GM19023 (cell line): ENCODE results near the gene PTPRG.

ENCODE experiments used
- ATAC-seq: cut with Tn5 transposase; IDR thresholded peaks from one replicate; pipeline ENCODE4 v1.9.1; 2021; ENCODE audit warnings: mild to moderate bottlenecking, moderate library complexity; ENCODE audit not compliant: unreplicated experiment

PTPRG gene

DNA sequence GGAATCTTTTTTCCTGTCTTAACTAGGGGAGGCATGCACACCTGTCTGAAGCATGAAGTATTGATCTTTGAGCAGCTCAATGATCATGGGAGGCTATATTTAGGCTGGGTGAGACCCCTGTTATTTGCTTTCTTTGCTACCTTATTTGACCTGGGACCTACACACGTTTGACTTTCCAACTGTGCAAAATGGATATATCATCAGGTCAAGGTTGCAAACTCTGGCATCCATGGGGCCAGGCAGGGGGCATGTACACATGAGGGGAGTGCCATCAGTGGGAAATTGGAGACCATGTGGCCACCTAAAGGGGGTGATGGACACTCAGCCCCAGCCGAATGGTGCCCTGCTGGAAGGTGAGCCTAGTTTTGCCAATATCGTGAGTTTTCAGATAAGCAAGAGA lies 637.8 kb downstream of the PTPRG start:
- ATAC-seq: no peak

DNA sequence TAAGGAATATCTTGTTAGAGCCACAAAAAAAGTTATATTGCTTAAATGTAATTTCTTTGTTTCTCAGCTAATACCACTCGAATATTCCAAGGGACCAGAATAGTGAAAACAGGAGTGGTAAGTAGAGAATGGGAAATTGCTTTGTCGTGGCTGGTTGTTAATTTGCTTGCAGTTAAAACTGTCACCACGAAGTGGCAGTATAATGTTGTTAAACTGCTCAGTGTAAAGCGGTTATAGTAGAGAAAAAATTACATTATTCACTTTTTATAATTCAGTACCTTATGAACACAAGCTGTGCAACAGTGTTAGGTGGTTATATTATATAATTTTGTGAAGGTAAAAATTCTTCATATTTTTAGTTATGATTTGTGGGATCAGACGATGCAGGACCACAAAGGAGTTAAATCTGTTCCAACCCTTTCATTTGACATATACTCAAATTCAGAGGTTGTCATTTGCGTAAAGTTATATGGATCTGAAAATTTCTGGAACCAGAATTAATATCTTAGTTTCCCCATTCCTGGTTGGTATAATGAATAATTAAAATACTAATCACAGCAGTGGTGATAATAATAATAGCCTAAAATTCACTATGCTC lies 640.2 kb downstream of the PTPRG start:
- no peak for ATAC-seq

DNA sequence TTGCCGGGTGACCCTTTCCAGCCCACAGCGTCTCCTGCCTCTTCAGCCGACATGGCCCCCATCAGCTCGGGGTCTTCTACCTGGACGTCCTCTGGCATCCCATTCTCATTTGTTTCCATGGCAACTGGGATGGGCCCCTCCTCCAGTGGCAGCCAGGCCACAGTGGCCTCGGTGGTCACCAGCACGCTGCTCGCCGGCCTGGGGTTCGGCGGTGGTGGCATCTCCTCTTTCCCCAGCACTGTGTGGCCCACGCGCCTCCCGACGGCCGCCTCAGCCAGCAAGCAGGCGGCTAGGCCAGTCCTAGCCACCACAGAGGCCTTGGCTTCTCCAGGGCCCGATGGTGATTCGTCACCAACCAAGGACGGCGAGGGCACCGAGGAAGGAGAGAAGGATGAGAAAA lies 641.8 kb downstream of the PTPRG start:
- no peak for ATAC-seq

DNA sequence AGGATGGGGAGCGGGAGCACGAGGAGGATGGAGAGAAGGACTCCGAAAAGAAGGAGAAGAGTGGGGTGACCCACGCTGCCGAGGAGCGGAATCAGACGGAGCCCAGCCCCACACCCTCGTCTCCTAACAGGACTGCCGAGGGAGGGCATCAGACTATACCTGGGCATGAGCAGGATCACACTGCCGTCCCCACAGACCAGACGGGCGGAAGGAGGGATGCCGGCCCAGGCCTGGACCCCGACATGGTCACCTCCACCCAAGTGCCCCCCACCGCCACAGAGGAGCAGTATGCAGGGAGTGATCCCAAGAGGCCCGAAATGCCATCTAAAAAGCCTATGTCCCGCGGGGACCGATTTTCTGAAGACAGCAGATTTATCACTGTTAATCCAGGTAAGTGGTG lies 642.2 kb downstream of the PTPRG start:
- no peak for ATAC-seq

DNA sequence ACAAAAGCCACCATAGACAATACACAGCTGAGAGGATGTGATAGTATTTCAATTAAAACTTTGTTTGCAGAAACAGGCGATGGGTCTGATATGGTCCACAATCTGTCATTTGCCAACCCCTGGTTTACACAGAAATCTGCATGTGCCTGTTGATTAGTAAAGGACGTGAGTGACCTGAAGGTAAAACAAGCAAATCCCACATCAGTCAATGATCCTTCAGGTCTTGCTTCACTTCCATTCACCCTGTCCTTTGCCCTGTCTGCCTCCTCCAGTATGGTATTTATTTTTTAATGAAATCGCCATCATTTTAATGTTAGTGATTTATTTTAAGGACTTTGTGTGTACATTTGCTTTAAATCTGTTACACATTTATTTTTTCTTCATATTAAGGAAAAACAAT lies 645.8 kb downstream of the PTPRG start:
- ATAC-seq: no peak

DNA sequence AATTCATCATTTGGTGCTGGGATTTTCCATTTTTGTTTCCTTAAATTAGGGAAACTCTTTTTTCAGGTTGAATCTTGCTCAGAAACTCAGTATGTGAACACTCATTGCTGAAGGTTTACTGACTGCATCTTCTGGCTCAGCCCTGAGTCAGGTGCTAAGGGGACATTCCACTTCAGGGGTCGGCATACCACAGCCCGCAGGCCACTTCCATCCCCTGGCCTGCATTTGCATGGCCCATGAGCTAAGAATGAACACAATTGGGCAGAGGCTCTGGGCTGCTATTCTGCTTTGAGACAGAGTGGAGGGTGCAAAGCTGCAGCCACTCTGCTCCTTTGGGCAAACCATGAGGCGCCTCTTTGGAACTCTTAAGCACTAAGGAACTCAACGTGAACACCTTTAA lies 647.0 kb downstream of the PTPRG start:
- no peak for ATAC-seq

DNA sequence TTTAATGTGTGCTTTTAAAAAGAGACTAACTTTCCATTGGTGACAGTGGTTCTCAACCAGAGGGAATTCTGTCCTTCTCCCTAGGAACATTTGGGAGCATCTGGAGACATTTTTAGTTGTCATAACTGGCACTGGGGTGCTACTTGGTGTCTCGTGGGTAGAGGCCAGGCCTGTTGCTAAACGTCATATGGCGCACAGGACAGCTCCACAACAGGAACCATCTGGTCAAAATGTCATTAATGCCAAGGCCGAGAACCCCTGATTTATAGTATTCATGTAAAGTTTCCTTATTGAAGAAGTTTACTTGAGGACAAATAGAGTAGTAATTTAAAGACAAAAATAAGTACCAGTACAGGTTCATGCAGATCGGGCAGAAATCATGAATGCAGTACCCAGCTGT lies 647.7 kb downstream of the PTPRG start:
- ATAC-seq: no peak

DNA sequence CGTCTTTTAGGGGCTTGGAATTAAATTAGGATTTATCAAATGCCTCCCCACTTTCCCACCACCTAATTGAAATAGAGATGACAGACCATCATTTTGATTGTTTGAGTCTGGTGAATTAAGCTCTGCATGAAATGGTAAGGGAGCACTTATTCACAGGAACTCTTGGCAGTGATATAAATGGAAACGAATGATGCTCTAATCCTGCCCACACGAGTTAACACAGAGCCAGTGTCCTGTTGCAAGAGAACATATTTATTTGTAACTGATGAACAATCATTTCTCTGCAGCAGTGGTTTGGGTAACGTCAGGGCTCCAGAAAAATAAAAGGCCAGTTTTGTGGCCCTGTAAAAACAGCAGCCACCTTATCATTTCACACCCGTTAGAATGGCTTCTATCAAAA lies 648.6 kb downstream of the PTPRG start:
- ATAC-seq: no peak

DNA sequence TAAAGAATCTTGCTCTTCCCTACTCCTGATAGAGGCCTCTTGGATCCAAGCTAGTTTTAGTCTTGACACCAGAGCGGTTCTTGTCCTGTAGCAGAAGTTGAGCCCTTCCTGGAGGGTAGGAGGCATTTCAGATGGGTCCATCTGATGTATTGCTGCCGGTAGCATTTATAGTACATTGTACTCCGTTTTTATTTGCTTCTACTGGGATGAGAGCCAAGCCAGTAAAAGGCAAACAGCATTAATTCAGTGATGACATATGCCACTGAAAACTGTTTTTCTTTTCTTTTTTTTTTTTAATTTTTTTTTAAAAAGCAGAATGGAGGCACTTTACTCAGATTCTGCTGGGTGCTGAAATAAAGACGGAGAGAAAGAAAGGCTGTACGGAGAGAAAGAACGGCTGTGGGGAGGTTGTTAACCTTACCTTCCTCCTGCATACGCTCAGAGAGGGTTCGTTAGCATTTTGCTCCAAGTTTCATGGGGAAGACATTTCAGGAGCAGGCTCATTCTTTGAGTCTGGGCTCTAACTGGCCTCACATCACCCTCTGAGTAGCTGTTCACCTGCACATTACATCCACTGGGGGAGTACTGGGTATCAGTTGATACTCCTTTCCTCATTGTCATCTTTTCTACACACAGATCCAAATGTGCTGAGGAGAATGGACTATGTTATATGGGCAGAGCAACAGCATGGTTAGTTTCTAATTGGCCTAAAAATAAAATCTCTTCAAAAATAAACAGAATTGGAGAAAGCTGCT lies 650.5 kb downstream of the PTPRG start:
- no peak for ATAC-seq

DNA sequence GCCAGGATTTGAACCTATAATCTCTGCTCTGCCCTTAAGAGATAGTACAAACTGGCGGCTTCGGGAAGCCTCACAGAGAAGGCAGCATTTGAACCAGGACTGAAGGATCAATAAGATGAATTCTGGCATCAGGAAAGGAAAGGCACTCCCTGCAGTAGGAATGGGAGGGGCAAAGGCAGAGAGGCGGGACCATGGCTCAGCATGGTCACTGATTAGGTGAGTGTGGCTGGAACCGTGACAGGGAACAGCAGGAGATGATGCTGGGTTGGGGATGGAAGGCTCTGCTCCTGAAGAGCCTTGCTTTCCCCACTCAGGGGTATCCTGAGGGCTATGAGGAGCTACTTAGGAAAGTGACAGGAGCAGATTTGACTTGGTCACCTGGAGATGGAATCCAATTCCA lies 653.5 kb downstream of the PTPRG start:
- no peak for ATAC-seq

DNA sequence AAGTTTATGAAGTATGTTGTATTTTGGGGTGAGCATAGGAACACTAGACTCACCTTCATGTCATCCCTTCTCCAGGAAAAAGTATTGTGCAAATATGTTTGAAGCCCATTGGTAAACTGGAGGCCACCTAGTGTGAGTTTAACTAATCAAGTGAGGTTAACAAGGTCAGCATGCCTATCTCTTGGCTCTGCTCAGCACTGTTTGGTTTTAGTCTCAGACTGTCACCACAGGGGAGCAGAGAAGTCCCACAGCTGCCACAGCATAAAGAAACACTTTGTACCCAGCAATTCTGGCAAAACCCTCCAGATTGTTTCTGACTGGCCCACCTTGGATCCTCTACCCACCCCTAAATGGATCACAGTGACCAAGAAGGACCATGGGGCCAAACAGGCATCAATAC lies 659.2 kb downstream of the PTPRG start:
- no peak for ATAC-seq

DNA sequence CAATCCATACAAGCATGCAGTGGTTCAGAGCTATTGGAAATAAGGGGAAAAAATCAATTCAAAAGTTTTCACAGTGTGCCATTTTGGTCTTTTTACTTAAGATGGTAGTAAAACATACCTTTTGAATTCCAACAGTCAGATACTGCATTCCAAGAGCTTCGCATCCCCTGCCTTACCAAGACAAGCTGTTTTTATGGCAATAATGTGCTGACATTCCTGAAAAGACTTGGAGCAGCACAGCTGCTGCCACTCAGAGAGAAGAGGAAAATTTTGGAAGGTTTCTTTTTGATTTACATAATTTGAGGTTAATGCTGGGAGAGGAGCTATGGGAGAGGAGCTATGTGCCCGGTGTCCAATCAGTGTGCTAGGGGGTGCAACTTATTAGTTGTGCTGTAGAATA lies 663.7 kb downstream of the PTPRG start:
- ATAC-seq: no peak

DNA sequence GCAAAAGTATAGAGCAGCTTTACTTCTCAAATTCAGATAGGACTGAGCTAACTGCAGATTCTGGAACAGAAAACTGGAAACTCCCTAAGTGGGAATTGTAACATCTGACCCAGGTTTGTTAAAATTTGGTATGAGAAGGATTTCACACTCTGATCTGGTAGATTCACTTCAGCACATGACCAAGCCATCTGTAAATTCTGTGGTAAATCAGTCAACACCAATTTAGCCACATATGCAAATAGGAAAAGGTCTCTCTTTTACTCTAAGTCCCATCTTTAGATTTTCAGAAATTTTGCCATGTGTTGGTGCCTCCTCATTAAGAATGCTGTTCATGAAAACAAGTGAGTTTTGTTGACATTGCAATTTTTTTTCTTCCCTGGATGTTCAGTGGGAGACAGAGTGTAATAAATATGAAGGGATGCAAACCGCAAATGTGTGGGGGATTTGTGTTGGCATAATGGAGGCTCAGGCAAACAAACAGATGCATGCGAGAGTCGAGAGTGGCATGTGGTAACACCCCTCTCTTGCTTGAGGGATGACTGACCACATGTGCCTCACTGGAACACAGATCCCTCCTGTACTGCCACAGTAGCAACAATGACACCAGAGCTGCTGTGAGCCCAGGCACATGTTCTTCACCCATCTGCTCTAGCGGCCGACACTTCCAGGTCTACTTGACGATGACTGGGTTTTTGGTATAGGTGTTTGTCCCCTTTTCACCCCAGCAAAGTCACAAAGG lies 665.4 kb downstream of the PTPRG start:
- ATAC-seq: no peak

DNA sequence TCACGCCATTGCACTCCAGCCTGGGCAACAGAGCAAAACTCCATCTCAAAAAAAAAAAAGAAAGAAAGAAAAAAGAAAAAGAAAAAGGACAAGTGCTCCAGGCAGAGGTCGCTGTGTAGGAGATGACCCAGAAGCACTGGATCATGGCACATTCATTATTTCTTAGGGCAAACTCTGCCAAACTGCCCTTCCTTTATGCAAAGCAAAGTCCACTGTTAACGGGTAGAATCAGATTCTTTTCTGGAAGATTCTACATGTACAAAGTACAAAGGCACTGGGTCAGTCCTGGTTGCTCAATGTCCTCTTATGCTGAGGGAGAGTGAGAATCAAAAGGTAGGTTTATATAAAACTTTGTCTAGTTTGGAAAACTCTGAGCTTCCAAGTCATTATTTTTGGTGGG lies 667.1 kb downstream of the PTPRG start:
- ATAC-seq: no peak

DNA sequence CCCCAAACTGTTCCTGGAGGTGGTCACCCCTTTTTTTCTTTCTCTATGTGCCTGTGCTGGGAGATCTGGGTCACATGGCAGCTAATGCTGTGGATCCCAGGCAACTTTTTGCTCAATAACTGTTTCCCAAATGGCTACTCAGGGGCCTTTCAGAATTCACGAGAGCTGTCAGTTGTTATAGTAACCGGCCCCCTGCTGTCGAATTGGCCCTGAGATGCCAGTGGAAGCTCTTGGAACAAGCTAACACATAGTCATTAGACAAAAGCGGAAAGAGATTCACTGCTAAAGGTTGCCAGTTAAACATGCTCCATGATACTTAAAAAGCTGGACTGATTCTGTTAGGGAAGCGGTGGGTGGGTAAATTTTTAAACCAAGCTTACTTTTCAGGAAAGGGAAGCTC lies 667.8 kb downstream of the PTPRG start:
- no peak for ATAC-seq

DNA sequence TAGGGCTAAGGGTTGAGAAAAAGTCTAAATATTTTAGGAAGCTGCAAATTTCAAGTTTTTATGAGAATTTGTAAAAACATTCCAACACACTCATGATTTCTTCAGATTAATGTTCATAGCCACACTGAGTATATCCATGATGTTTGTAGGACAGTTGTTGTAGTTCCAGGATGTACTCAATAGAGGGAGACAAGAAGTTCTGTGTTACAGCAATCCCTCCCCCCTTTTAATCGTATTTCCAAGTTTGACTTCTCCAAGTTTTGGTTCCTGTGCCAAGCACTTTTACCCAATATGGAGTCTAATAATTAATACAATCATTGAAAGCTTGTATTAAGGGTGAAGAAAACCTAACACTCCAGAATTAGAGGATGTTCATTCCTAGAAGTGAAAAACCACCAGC lies 668.5 kb downstream of the PTPRG start:
- ATAC-seq: no peak

DNA sequence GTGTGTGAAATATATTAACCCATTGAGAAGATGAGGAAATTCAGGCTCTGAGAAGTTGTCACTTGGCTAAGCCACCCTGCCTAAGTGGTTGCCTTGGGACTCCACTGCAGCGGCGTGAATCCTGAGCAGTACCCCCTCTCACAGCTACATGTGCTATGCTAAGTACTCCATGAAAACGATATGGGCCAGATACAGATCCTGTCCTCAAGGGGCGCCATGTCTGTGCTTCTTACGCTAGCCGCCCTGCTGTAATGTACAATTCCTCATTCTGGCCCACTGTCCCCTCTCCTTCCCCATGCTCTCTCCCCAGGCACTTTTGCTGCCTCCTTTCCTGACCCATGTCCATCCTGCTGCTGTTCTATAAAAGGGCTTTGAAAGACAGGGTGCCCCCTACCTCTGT lies 671.7 kb downstream of the PTPRG start:
- ATAC-seq: no peak

DNA sequence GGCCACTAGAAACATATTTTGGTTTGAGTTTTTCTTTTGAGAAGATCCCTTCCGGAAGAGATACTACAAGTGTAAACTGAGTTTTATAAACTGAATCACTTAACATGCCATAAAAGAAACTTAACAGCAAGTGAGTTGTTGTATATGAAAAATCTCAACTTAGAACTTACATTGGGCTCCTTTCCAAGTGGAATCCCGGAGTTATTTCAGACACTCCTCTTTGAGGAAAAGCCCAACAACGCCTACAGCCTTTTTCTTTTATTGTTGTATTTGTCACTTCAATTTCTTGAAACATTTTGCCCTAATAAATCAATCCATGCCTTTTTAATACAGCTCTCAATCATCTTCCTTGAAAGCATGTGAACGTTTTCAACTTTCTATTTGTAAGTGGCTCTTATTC lies 674.6 kb downstream of the PTPRG start:
- no peak for ATAC-seq

DNA sequence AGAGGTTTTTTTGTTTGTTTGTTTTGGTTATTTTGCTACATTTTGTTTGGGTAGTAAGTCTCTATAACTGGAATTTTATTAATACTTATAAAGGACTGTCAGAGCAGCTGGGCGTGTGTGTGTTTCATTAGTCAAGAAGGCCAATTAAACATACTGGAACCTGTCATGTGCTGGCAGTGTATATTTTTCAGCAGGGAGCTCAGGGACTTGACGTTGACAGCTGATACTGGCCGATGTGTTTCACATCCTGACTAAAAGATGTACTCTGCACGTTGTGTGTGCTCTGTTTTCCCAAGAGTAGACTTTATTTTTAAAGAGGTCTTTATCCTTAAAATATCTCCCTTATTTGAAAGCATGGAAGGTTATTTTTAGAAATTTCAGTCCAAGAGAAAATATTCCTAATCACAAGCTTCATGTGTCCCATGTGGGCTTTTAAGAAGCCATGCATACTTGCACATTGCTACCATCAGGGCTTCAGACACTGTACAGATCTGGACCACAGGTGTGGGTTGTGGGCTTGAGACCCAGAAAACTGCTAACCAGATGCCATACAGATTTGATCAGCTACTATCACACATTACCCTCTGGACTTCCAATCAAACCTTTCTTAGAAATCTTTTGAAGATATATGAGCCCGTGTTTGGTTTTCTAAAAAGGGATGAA lies 676.0 kb downstream of the PTPRG start:
- no peak for ATAC-seq

DNA sequence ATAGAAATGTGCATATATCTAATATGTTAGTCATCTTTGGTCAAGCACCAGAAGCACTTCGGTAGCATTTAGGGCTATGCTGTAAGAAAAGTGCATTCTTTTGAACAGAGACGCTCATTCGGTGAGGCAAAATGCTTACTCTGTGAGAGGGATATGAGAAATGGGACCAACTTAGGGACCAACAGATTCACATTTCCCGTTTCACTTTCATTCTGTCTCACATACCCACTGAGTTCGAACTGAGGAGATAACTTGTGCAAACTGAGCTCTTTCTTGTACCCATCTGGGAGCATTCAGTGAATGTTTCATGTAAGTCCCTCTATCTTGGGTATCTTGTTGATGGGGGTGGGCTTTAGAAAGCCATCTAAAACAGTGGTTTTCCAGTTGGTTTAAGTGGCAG lies 676.6 kb downstream of the PTPRG start:
- no peak for ATAC-seq

DNA sequence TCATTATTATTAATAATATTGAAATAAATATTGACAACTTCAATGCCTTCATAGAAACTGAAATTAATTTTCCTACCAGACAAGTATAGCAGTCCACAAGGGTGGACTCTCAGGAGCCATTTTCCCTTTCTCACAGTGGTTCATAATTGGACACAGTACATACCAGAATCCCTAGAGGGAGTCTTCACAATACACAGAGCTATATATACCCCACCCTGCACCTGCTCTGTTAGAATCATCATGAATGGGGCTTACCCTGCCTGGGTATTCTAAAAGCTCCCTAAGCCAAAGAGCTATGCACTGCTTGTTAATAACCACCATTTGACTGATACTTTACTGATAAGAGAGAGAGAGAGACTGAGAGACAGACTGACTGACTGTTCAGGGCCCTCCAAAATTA lies 677.1 kb downstream of the PTPRG start:
- ATAC-seq: no peak

DNA sequence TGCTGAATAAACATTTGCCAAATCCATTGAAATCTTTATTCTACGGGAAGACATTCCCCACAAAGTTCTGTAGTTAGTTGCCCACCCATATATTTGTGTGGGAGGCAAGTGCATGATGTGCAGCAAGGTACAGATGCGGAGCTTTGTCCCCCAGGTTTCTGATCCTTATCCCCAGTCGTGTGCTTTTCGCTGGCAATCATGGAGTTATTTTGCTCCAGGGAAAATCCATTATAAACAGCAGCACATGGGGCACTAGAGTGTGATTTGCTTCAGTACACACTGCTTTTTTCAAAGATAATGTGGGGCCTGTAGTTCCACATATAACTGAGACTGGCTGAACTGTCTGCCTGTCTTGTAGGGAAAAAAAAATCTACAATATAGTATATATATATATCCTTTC lies 679.9 kb downstream of the PTPRG start:
- no peak for ATAC-seq
